Measurements from ENCODE around the gene FAIM2.
"Not testable (repeated sequence)": the region's sequence is repeated elsewhere in the genome, so short reads cannot be mapped to it uniquely, and the experiment has no call there.

- not testable (repeated sequence) for TF ChIP-seq CTCF (IDR thresholded peaks at IDR 0.05); FOXK1 (CRISPR knock-in tag; IDR thresholded peaks at IDR 0.05); ATF6 (CRISPR knock-in tag; IDR thresholded peaks at IDR 0.05); CREM (CRISPR knock-in tag; IDR thresholded peaks at IDR 0.05); ATF3 (CRISPR knock-in tag; conservative IDR thresholded peaks at IDR 0.05); ATF2 (CRISPR knock-in tag; IDR thresholded peaks at IDR 0.05; ENCODE audit: borderline replicate concordance, low read depth); FOXJ3 (CRISPR knock-in tag; IDR thresholded peaks at IDR 0.05; ENCODE audit: borderline replicate concordance)
These were observed 31.9 kb downstream of the FAIM2 start for GRCh38 chr12:49871811-49872251.
